IPS-20b (cell line): Measurements from ENCODE around the gene RSPH1.

Experiments used
- H3K27ac ChIP-seq: one replicate; pipeline ENCODE4 v1.5.1; 2013; ENCODE audit warnings: low read length
- H3K27me3 ChIP-seq: 2 replicates; pipeline ENCODE4 v1.6.1; 2013; ENCODE audit warnings: mild to moderate bottlenecking, low read length, inconsistent platforms; ENCODE audit not compliant: insufficient read depth
- H3K36me3 ChIP-seq: 2 replicates; pipeline ENCODE4 v1.6.1; 2013; ENCODE audit warnings: low read depth, mild to moderate bottlenecking, inconsistent platforms, low read length, moderate library complexity; ENCODE audit not compliant: insufficient read depth
- H3K4me1 ChIP-seq: 2 replicates; pipeline ENCODE4 v1.6.1; 2013; ENCODE audit warnings: mild to moderate bottlenecking, control low read depth, inconsistent platforms, low read length, moderate library complexity; ENCODE audit not compliant: insufficient read depth
- H3K4me3 ChIP-seq: 2 replicates; pipeline ENCODE4 v1.5.1; 2013; ENCODE audit warnings: mild to moderate bottlenecking, low read length, inconsistent platforms
- H3K9ac ChIP-seq: 2 replicates; pipeline ENCODE4 v1.6.1; 2013; ENCODE audit warnings: low read depth, mild to moderate bottlenecking, inconsistent platforms, low read length, moderate library complexity
- H3K9me3 ChIP-seq: 2 replicates; pipeline ENCODE4 v1.6.1; 2013; ENCODE audit warnings: mild to moderate bottlenecking, low read depth, low read length, inconsistent platforms; ENCODE audit not compliant: insufficient read depth

The RSPH1 gene

GRCh38 chr21:42521384-42521783 lies 25.4 kb upstream of the RSPH1 start:
- peaks cover 43% of the 10 kb centered on the region for H3K36me3 ChIP-seq
- peaks cover 28% of the 10 kb centered on the region for H3K4me1 ChIP-seq
- no peak overlapping the region for H3K27ac ChIP-seq
- H3K27me3 ChIP-seq: no peaks in the 10 kb centered on the region
- H3K4me3 ChIP-seq: no peak overlapping the region
- no peaks in the 10 kb centered on the region for H3K9me3 ChIP-seq
- no peak overlapping the region for H3K9ac ChIP-seq

GRCh38 chr21:42520628-42521253 lies 24.7 kb upstream of the RSPH1 start:
- no peaks in the 10 kb centered on the region for H3K9me3 ChIP-seq
- peaks cover 38% of the 10 kb centered on the region for H3K36me3 ChIP-seq
- no peaks in the 10 kb centered on the region for H3K27me3 ChIP-seq
- H3K4me1 ChIP-seq: peaks cover 32% of the 10 kb centered on the region
- H3K4me3 ChIP-seq: no peak overlapping the region
- no peak overlapping the region for H3K9ac ChIP-seq
- H3K27ac ChIP-seq: no peak overlapping the region

GRCh38 chr21:42518626-42519025 lies 22.6 kb upstream of the RSPH1 start:
- H3K36me3 ChIP-seq: peaks cover 38% of the 10 kb centered on the region
- no peak overlapping the region for H3K9ac ChIP-seq
- H3K4me1 ChIP-seq: peaks cover 27% of the 10 kb centered on the region
- no peak overlapping the region for H3K27ac ChIP-seq
- H3K9me3 ChIP-seq: no peaks in the 10 kb centered on the region
- H3K27me3 ChIP-seq: peaks cover 7% of the 10 kb centered on the region; the same call in 1 of the 2 replicates
- H3K4me3 ChIP-seq: no peak overlapping the region

GRCh38 chr21:42518215-42518614 lies 22.2 kb upstream of the RSPH1 start:
- H3K36me3 ChIP-seq: peaks cover 38% of the 10 kb centered on the region
- H3K4me3 ChIP-seq: no peak overlapping the region
- no peaks in the 10 kb centered on the region for H3K9me3 ChIP-seq
- peaks cover 9% of the 10 kb centered on the region; the same call in 1 of the 2 replicates for H3K27me3 ChIP-seq
- no peak overlapping the region for H3K27ac ChIP-seq
- peaks cover 28% of the 10 kb centered on the region for H3K4me1 ChIP-seq
- H3K9ac ChIP-seq: no peak overlapping the region

GRCh38 chr21:42515708-42516502 lies 19.9 kb upstream of the RSPH1 start:
- Histone ChIP-seq H3K9ac (peak overlapping the region; percentile 69; the same call in 1 of the 2 replicates), H3K36me3 (peaks cover 23% of the 10 kb centered on the region), H3K27ac (no peak overlapping the region), H3K9me3 (no peaks in the 10 kb centered on the region), H3K4me3 (peak overlapping the region; percentile 67), H3K4me1 (peaks cover 38% of the 10 kb centered on the region), H3K27me3 (peaks cover 26% of the 10 kb centered on the region; the same call in 1 of the 2 replicates)

- Histone ChIP-seq H3K36me3 (peaks cover 18% of the 10 kb centered on the region), H3K27me3 (peaks cover 26% of the 10 kb centered on the region; the same call in 1 of the 2 replicates), H3K4me3 (peak overlapping the region; percentile 67), H3K4me1 (peaks cover 38% of the 10 kb centered on the region), H3K9me3 (no peaks in the 10 kb centered on the region), H3K27ac (no peak overlapping the region), H3K9ac (peak overlapping the region; percentile 69; the same call in 1 of the 2 replicates)
Observed at GRCh38 chr21:42514883-42515228, 18.8 kb upstream of the RSPH1 start.

GRCh38 chr21:42513985-42514882 lies 18.2 kb upstream of the RSPH1 start:
- Histone ChIP-seq H3K27me3 (peaks cover 26% of the 10 kb centered on the region; the same call in 1 of the 2 replicates), H3K9me3 (no peaks in the 10 kb centered on the region), H3K4me3 (peak overlapping the region; percentile 67), H3K36me3 (peaks cover 12% of the 10 kb centered on the region; the same call in 1 of the 2 replicates), H3K9ac (peak overlapping the region; percentile 69; the same call in 1 of the 2 replicates), H3K27ac (no peak overlapping the region), H3K4me1 (peaks cover 38% of the 10 kb centered on the region)

GRCh38 chr21:42513151-42513984 lies 17.3 kb upstream of the RSPH1 start, which contains the start of gene SLC37A1:
TSS of gene SLC37A1 (plus strand) at chr21:42513852. CDS start at chr21:42518455, 4,603 bp downstream.
- H3K4me3 ChIP-seq: peak within 1 kb of the TSS; percentile 67
- H3K27me3 ChIP-seq: peaks cover 26% of the 10 kb centered on the region; the same call in 1 of the 2 replicates
- H3K4me1 ChIP-seq: peaks cover 41% of the 10 kb centered on the region
- peaks cover 4% of the 10 kb centered on the region; the same call in 1 of the 2 replicates for H3K36me3 ChIP-seq
- no peak within 1 kb of the TSS for H3K27ac ChIP-seq
- H3K9ac ChIP-seq: peak within 1 kb of the TSS; percentile 69; the same call in 1 of the 2 replicates
- no peaks in the 10 kb centered on the region for H3K9me3 ChIP-seq

- 0 out of 2 replicates have a peak overlapping the region, but pooled peaks have one; percentile 4 for H3K9ac ChIP-seq
- H3K9me3 ChIP-seq: no peaks in the 10 kb centered on the region
- H3K4me3 ChIP-seq: no peak overlapping the region
- H3K4me1 ChIP-seq: peaks cover 37% of the 10 kb centered on the region
- H3K27me3 ChIP-seq: peaks cover 26% of the 10 kb centered on the region; the same call in 1 of the 2 replicates
- H3K36me3 ChIP-seq: no peaks in the 10 kb centered on the region; the same call in 1 of the 2 replicates
- no peak overlapping the region for H3K27ac ChIP-seq
Observed at GRCh38 chr21:42512346-42513034, 16.5 kb upstream of the RSPH1 start.

- H3K9ac ChIP-seq: no peak overlapping the region
- H3K9me3 ChIP-seq: no peaks in the 10 kb centered on the region
- H3K27me3 ChIP-seq: peaks cover 28% of the 10 kb centered on the region; the same call in 1 of the 2 replicates
- peaks cover 14% of the 10 kb centered on the region for H3K4me1 ChIP-seq
- H3K4me3 ChIP-seq: no peak overlapping the region
- no peak overlapping the region for H3K27ac ChIP-seq
- no peaks in the 10 kb centered on the region for H3K36me3 ChIP-seq
Observed at GRCh38 chr21:42509244-42509643, 13.2 kb upstream of the RSPH1 start.
